ENCODE data around the gene DEPP1. TPM values are rescaled to one million over a fixed set of nuclear protein-coding genes. Genes with fewer than 3 reads are reported as not detected.

DEPP1 gene
- polyA plus RNA-seq, 3 donors: not detected

GRCh38 chr10:44933451-44934321, 44.9 kb downstream of the DEPP1 start:
- Histone ChIP-seq H3K79me2 (ENCODE audit: insufficient read depth, low read length) (peaks cover 13% of the 10 kb centered on the region), H3K9ac (ENCODE audit: insufficient read depth, low read length, poor library complexity, severe bottlenecking) (no peak overlapping the region), H3K4me2 (replicated peaks; ENCODE audit: extremely low read depth, low read length, poor library complexity, severe bottlenecking) (no peak overlapping the region), H3K27ac (ENCODE audit: low read depth in 1 of 2, low read length in 2 of 2) (no peak overlapping the region), H3K27me3 (ENCODE audit: control insufficient read depth in 2 of 2, insufficient read depth in 2 of 2, low read length in 2 of 2) (no peaks in the 10 kb centered on the region), H4K20me1 (ENCODE audit: insufficient read depth, low read length) (no peaks in the 10 kb centered on the region), H3K4me1 (ENCODE audit: control insufficient read depth in 1 of 2, insufficient read depth in 2 of 2, low read length in 2 of 2) (peaks cover 61 to 62% of the 10 kb centered on the region in 2 donors), H3K4me3 (replicated peaks in 1 of 3; ENCODE audit: low read depth in 2 of 3, low read length in 3 of 3) (no peak overlapping the region), H3K36me3 (replicated peaks in 1 of 2; ENCODE audit: control insufficient read depth in 1 of 2, insufficient read depth in 2 of 2, low read length in 2 of 2) (no peaks in the 10 kb centered on the region), H2AFZ (ENCODE audit: insufficient read depth, low read depth, low read length, poor library complexity, severe bottlenecking) (no peak overlapping the region), H3K9me3 (replicated peaks in 1 of 2; ENCODE audit: control insufficient read depth in 1 of 2, insufficient read depth in 1 of 2, low read length in 2 of 2) (no peaks in the 10 kb centered on the region)
- Mint-ChIP-seq H3K4me1 (peaks cover 57% of the 10 kb centered on the region), H3K27me3 (ENCODE audit: low read depth in 3 of 3) (peaks cover 0 to 8% (median 0%) of the 10 kb centered on the region in 3 donors), H3K9me3 (peaks cover 0 to 5% (median 0%) of the 10 kb centered on the region in 7 donors), H3K36me3 (no peaks in the 10 kb centered on the region), H3K4me3 (no peak overlapping the region), H3K27ac (peak overlapping the region in 3 of 7 donors; percentile 38 to 68 (median 52))
- DNase-seq: no peak
- TF ChIP-seq CTCF (IDR thresholded peaks at IDR 0.05): no peak
- 76% methylated on average over 9 of the region's 9 CpGs for WGBS (ENCODE audit: insufficient coverage)
- intact Hi-C loops (cut with micrococcal nuclease): loop anchor here (1.0 to 2.0 kb wide), 2 partner anchors 41 kb away; no protein-coding TSS in a partner anchor

- peaks cover 0 to 5% (median 0%) of the 10 kb centered on the region in 3 donors for H3K27me3 Mint-ChIP-seq (ENCODE audit: low read depth in 3 of 3)
- peak overlapping the region in 2 of 7 donors; percentile 60 to 64 for H3K27ac Mint-ChIP-seq
- Histone ChIP-seq H3K27ac (ENCODE audit: low read depth in 1 of 2, low read length in 2 of 2) (no peak overlapping the region), H3K36me3 (replicated peaks in 1 of 2; ENCODE audit: control insufficient read depth in 1 of 2, insufficient read depth in 2 of 2, low read length in 2 of 2) (no peaks in the 10 kb centered on the region), H3K79me2 (ENCODE audit: insufficient read depth, low read length) (peaks cover 13% of the 10 kb centered on the region), H3K9ac (ENCODE audit: insufficient read depth, low read length, poor library complexity, severe bottlenecking) (no peak overlapping the region), H3K4me3 (replicated peaks in 1 of 3; ENCODE audit: low read depth in 2 of 3, low read length in 3 of 3) (no peak overlapping the region), H2AFZ (ENCODE audit: insufficient read depth, low read depth, low read length, poor library complexity, severe bottlenecking) (peak overlapping the region; percentile 28), H3K27me3 (ENCODE audit: control insufficient read depth in 2 of 2, insufficient read depth in 2 of 2, low read length in 2 of 2) (no peaks in the 10 kb centered on the region), H3K9me3 (replicated peaks in 1 of 2; ENCODE audit: control insufficient read depth in 1 of 2, insufficient read depth in 1 of 2, low read length in 2 of 2) (no peaks in the 10 kb centered on the region), H4K20me1 (ENCODE audit: insufficient read depth, low read length) (no peaks in the 10 kb centered on the region), H3K4me2 (replicated peaks; ENCODE audit: extremely low read depth, low read length, poor library complexity, severe bottlenecking) (no peak overlapping the region), H3K4me1 (ENCODE audit: control insufficient read depth in 1 of 2, insufficient read depth in 2 of 2, low read length in 2 of 2) (peaks cover 54 to 58% of the 10 kb centered on the region in 2 donors)
- H3K9me3 Mint-ChIP-seq: peaks cover 0 to 3% (median 0%) of the 10 kb centered on the region in 7 donors
- no peaks in the 10 kb centered on the region for H3K36me3 Mint-ChIP-seq
- H3K4me1 Mint-ChIP-seq: peaks cover 51% of the 10 kb centered on the region
- intact Hi-C loops (cut with micrococcal nuclease): loop anchor here in 1 of 2 donors (2.0 kb wide), 1 partner anchor 42 kb away; no protein-coding TSS in a partner anchor
- no peak overlapping the region for H3K4me3 Mint-ChIP-seq
- peak; percentile 97 for TF ChIP-seq CTCF (IDR thresholded peaks at IDR 0.05)
- DNase-seq: peak; percentile 74 to 81 (median 79)
- 63% methylated on average over 8 of the region's 10 CpGs for WGBS (ENCODE audit: insufficient coverage)
These were observed 45.8 kb downstream of the DEPP1 start for GRCh38 chr10:44932517-44933450.
